Measurements from ENCODE around the gene XPO1. TPM values are rescaled to one million over a fixed set of nuclear protein-coding genes. Genes with fewer than 3 reads are reported as not detected.
"Not testable (repeated sequence)": the region's sequence is repeated elsewhere in the genome, so short reads cannot be mapped to it uniquely, and the experiment has no call there.

Gene XPO1
- total RNA-seq, 1 experiment from 2014 or later: 251 TPM

DNA sequence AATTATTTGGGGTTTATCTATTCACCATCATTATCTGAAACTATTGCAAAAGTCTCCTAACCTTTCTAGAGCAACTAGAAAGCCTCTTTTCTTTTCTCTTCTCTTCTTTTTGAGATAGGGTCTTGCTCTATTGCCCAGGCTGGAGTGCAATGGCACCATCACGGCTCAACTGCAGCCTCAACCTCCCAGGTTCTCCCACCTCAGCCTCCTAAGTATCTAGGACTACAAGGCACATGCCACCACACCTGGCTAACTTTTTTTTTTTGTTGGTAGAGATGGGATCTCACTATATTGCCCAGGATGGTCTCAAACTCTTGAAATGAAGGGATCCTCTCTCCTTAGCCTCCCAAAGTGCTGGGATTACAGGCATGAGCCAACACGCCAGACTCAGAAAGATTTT is 24.5 kb upstream of the XPO1 start:
- H3K9ac ChIP-seq (ENCODE audit: low read length): no peak overlapping the region
- H4K20me1 ChIP-seq (ENCODE audit: insufficient read depth, low read depth, low read length): no peaks in the 10 kb centered on the region
- no peaks in the 10 kb centered on the region for H3K36me3 ChIP-seq (ENCODE audit: insufficient read depth, low read length)
- H3K4me1 ChIP-seq (ENCODE audit: low read length): no peaks in the 10 kb centered on the region
- no peak for DNase-seq
- no peak overlapping the region for H3K4me2 ChIP-seq (ENCODE audit: low read depth, low read length, poor library complexity, severe bottlenecking)
- H3K79me2 ChIP-seq (ENCODE audit: low read length): no peaks in the 10 kb centered on the region
- no peaks in the 10 kb centered on the region for H3K9me2 ChIP-seq (replicated peaks; ENCODE audit: insufficient read depth, low read length)
- H3K27me3 ChIP-seq (ENCODE audit: low read length): no peaks in the 10 kb centered on the region
- H3K9me3 ChIP-seq (ENCODE audit: low read length): no peaks in the 10 kb centered on the region
- H2AFZ ChIP-seq (ENCODE audit: low read length): no peak overlapping the region
- no peak overlapping the region for H3K4me3 ChIP-seq (ENCODE audit: low read length)
- H3K27ac ChIP-seq (ENCODE audit: low read length): no peak overlapping the region

DNA sequence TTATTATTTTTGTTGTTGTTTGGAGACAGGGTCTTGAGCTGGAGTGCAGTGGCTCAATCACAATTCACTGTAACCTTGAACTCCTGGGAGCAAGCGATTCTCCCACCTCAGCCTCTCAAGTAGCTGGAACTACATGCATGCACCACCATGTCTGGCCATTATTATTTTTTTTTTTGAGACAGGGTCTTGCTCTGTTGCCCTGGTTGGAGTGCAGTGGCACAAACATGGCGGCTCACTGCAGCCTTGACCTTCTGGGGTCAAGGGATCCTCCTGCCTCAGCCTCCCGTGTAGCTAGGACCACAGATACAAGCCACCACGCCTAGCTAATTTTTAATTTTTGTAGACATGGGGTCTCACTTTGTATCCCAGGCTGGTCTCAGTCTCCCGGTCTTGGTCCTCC is 20.0 kb upstream of the XPO1 start:
- Histone ChIP-seq H3K4me3 (ENCODE audit: low read length) (no peak overlapping the region), H3K4me2 (ENCODE audit: low read depth, low read length, poor library complexity, severe bottlenecking) (no peak overlapping the region), H3K27ac (ENCODE audit: low read length) (no peak overlapping the region), H3K27me3 (ENCODE audit: low read length) (no peaks in the 10 kb centered on the region), H4K20me1 (ENCODE audit: insufficient read depth, low read depth, low read length) (no peaks in the 10 kb centered on the region), H3K9me3 (ENCODE audit: low read length) (no peaks in the 10 kb centered on the region), H3K9ac (ENCODE audit: low read length) (no peak overlapping the region), H3K79me2 (ENCODE audit: low read length) (no peaks in the 10 kb centered on the region), H3K36me3 (ENCODE audit: insufficient read depth, low read length) (no peaks in the 10 kb centered on the region), H2AFZ (ENCODE audit: low read length) (no peak overlapping the region), H3K4me1 (ENCODE audit: low read length) (no peaks in the 10 kb centered on the region), H3K9me2 (replicated peaks; ENCODE audit: insufficient read depth, low read length) (no peaks in the 10 kb centered on the region)
- DNase-seq: no peak

DNA sequence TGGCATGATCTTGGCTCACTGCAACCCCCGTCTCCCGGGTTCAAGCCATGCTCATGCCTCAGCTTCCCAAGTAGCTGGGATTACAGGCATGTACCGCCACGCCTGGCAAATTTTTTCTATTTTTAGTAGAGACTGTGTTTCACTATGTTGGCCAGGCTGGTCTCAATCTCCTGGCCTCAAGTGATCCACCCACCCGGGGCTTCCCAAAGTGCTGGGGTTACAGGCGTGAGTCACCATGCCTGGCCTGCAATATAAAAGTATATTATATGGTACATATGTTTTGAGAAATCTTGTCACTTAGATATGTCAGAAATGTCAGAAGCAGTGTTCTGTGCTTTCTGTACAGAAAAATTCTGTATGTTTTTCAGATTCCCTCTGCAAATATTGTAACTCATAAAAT is 19.2 kb upstream of the XPO1 start:
- H3K9ac ChIP-seq (ENCODE audit: low read length): no peak overlapping the region
- H3K79me2 ChIP-seq (ENCODE audit: low read length): no peaks in the 10 kb centered on the region
- no peak overlapping the region for H3K4me2 ChIP-seq (ENCODE audit: low read depth, low read length, poor library complexity, severe bottlenecking)
- no peak for DNase-seq
- no peaks in the 10 kb centered on the region for H4K20me1 ChIP-seq (ENCODE audit: insufficient read depth, low read depth, low read length)
- no peaks in the 10 kb centered on the region for H3K27me3 ChIP-seq (ENCODE audit: low read length)
- no peaks in the 10 kb centered on the region for H3K9me2 ChIP-seq (replicated peaks; ENCODE audit: insufficient read depth, low read length)
- no peaks in the 10 kb centered on the region for H3K4me1 ChIP-seq (ENCODE audit: low read length)
- H2AFZ ChIP-seq (ENCODE audit: low read length): no peak overlapping the region
- no peaks in the 10 kb centered on the region for H3K36me3 ChIP-seq (ENCODE audit: insufficient read depth, low read length)
- H3K9me3 ChIP-seq (ENCODE audit: low read length): no peaks in the 10 kb centered on the region
- H3K27ac ChIP-seq (ENCODE audit: low read length): no peak overlapping the region
- no peak overlapping the region for H3K4me3 ChIP-seq (ENCODE audit: low read length)

GRCh38 chr2:61554604-61555003 is 16.4 kb upstream of the XPO1 start:
- H4K20me1 ChIP-seq (ENCODE audit: insufficient read depth, low read depth, low read length): no peaks in the 10 kb centered on the region
- H3K27ac ChIP-seq (ENCODE audit: low read length): no peak overlapping the region
- H3K9me2 ChIP-seq (replicated peaks; ENCODE audit: insufficient read depth, low read length): no peaks in the 10 kb centered on the region
- H3K9me3 ChIP-seq (ENCODE audit: low read length): no peaks in the 10 kb centered on the region
- no peaks in the 10 kb centered on the region for H3K36me3 ChIP-seq (ENCODE audit: insufficient read depth, low read length)
- H2AFZ ChIP-seq (ENCODE audit: low read length): no peak overlapping the region
- no peak overlapping the region for H3K4me2 ChIP-seq (ENCODE audit: low read depth, low read length, poor library complexity, severe bottlenecking)
- H3K27me3 ChIP-seq (ENCODE audit: low read length): no peaks in the 10 kb centered on the region
- H3K4me1 ChIP-seq (ENCODE audit: low read length): no peaks in the 10 kb centered on the region
- no peak overlapping the region for H3K9ac ChIP-seq (ENCODE audit: low read length)
- DNase-seq: no peak
- no peaks in the 10 kb centered on the region for H3K79me2 ChIP-seq (ENCODE audit: low read length)
- H3K4me3 ChIP-seq (ENCODE audit: low read length): no peak overlapping the region

DNA sequence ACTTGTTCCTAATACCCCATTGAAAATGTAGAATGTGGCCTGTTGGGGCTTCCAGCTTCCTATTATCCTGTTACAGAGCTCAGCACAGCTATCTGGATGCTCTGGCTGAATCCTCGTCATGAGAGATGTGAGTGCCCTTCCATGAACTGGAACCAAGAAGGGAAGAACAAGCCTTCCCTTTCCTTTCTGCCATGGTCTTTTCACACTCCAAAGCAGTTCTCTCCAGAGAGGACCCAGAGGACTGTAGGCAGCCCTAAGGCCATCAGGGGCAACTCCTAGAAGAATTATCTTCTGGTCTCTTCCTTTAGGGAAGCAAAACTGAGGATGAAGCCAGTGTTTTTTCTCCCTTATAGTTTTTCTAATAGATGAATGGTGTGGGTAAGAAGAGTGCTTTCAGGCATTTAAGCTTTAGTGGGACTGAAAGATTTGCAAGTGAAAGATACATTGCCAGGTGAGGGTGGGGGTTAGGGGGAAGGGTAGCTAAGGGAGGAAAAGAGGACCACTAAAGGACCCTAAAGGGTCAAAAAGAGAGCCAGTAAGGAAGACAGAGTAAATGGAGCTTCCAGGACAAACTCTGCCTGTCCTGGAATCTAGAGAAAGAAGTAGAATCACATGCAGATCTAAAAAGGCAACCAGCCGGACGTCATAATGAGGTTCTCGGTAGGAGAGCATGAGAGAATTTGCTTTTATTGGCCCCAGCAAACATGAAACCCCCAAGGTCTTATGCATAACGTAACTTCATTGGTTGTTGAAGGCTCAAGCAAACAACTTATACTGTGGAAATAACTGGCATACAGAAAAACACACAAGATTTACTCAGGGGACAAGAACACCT is 12.4 kb upstream of the XPO1 start:
- no peak overlapping the region for H3K27ac ChIP-seq (ENCODE audit: low read length)
- DNase-seq: no peak
- no peaks in the 10 kb centered on the region for H4K20me1 ChIP-seq (ENCODE audit: insufficient read depth, low read depth, low read length)
- no peaks in the 10 kb centered on the region for H3K9me3 ChIP-seq (ENCODE audit: low read length)
- H3K36me3 ChIP-seq (ENCODE audit: insufficient read depth, low read length): no peaks in the 10 kb centered on the region
- no peaks in the 10 kb centered on the region for H3K79me2 ChIP-seq (ENCODE audit: low read length)
- no peaks in the 10 kb centered on the region for H3K4me1 ChIP-seq (ENCODE audit: low read length)
- H2AFZ ChIP-seq (ENCODE audit: low read length): no peak overlapping the region
- H3K27me3 ChIP-seq (ENCODE audit: low read length): no peaks in the 10 kb centered on the region
- H3K4me3 ChIP-seq (ENCODE audit: low read length): no peak overlapping the region
- H3K4me2 ChIP-seq (ENCODE audit: low read depth, low read length, poor library complexity, severe bottlenecking): no peak overlapping the region
- H3K9ac ChIP-seq (ENCODE audit: low read length): no peak overlapping the region
- H3K9me2 ChIP-seq (replicated peaks; ENCODE audit: insufficient read depth, low read length): no peaks in the 10 kb centered on the region

DNA sequence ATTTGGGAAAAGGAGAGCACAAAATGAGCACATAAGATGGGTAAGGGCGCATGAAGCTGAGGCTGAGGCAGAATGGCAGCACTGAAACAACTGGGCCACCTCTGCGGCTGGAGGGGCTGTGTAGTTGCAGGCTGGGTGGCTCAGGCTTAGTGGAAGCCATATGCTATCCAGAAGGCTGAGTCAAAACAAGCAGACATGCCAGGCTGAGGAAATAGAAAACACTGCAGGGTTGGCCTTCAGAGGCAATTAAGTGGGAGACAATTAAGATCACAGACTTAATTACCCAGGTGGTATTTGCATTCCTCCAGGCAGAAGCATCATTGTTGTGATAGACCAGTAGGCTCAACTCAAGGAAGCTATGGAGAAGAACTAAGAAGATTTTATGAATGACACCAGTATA is 11.4 kb upstream of the XPO1 start:
- H3K4me3 ChIP-seq (ENCODE audit: low read length): no peak overlapping the region
- no peak overlapping the region for H2AFZ ChIP-seq (ENCODE audit: low read length)
- no peaks in the 10 kb centered on the region for H3K9me3 ChIP-seq (ENCODE audit: low read length)
- H3K4me1 ChIP-seq (ENCODE audit: low read length): no peaks in the 10 kb centered on the region
- no peaks in the 10 kb centered on the region for H3K9me2 ChIP-seq (replicated peaks; ENCODE audit: insufficient read depth, low read length)
- H3K4me2 ChIP-seq (ENCODE audit: low read depth, low read length, poor library complexity, severe bottlenecking): no peak overlapping the region
- DNase-seq: no peak
- no peaks in the 10 kb centered on the region for H3K79me2 ChIP-seq (ENCODE audit: low read length)
- no peak overlapping the region for H3K27ac ChIP-seq (ENCODE audit: low read length)
- H3K36me3 ChIP-seq (ENCODE audit: insufficient read depth, low read length): no peaks in the 10 kb centered on the region
- no peaks in the 10 kb centered on the region for H4K20me1 ChIP-seq (ENCODE audit: insufficient read depth, low read depth, low read length)
- no peak overlapping the region for H3K9ac ChIP-seq (ENCODE audit: low read length)
- no peaks in the 10 kb centered on the region for H3K27me3 ChIP-seq (ENCODE audit: low read length)

DNA sequence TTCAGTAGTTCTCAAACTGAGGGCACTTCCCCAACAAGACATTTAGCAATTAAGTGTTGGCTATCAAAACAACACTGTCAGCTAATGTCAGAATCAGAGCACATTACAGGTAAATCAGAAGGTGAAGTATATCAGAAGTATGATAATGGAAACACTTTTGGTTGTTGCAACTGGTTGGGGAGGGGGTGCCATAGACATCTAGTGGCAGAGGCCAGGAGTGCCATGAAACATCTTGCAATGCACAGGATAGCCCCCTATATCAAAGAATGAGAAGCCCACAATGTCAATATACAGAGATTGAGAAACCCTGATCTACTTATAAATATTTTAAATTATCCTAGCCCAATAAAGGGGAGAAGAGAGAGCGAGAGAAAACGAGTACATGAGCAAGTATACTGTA is 4.9 kb upstream of the XPO1 start:
- peaks cover 11% of the 10 kb centered on the region for H3K4me1 ChIP-seq (ENCODE audit: low read length)
- H3K9ac ChIP-seq (ENCODE audit: low read length): no peak overlapping the region
- H3K27me3 ChIP-seq (ENCODE audit: low read length): no peaks in the 10 kb centered on the region
- no peaks in the 10 kb centered on the region for H4K20me1 ChIP-seq (ENCODE audit: insufficient read depth, low read depth, low read length)
- no peak overlapping the region for H3K4me3 ChIP-seq (ENCODE audit: low read length)
- no peak overlapping the region for H3K27ac ChIP-seq (ENCODE audit: low read length)
- no peak overlapping the region for H2AFZ ChIP-seq (ENCODE audit: low read length)
- H3K9me2 ChIP-seq (replicated peaks; ENCODE audit: insufficient read depth, low read length): no peaks in the 10 kb centered on the region
- no peak overlapping the region for H3K4me2 ChIP-seq (ENCODE audit: low read depth, low read length, poor library complexity, severe bottlenecking)
- no peaks in the 10 kb centered on the region for H3K36me3 ChIP-seq (ENCODE audit: insufficient read depth, low read length)
- DNase-seq: no peak
- H3K9me3 ChIP-seq (ENCODE audit: low read length): no peaks in the 10 kb centered on the region
- peaks cover under 1% of the 10 kb centered on the region for H3K79me2 ChIP-seq (ENCODE audit: low read length)

GRCh38 chr2:61540167-61540566 is 2.0 kb upstream of the XPO1 start:
- Histone ChIP-seq H3K4me1 (ENCODE audit: low read length) (peaks cover 22% of the 10 kb centered on the region), H3K79me2 (ENCODE audit: low read length) (peaks cover 29% of the 10 kb centered on the region), H4K20me1 (ENCODE audit: insufficient read depth, low read depth, low read length) (peaks cover 13% of the 10 kb centered on the region)
- not testable (repeated sequence) for H3K4me2 ChIP-seq (ENCODE audit: low read depth, low read length, poor library complexity, severe bottlenecking); H3K27ac ChIP-seq (ENCODE audit: low read length); H2AFZ ChIP-seq (ENCODE audit: low read length); H3K27me3 ChIP-seq (ENCODE audit: low read length); H3K9ac ChIP-seq (ENCODE audit: low read length); H3K36me3 ChIP-seq (ENCODE audit: insufficient read depth, low read length); H3K9me3 ChIP-seq (ENCODE audit: low read length); H3K9me2 ChIP-seq (replicated peaks; ENCODE audit: insufficient read depth, low read length); DNase-seq; H3K4me3 ChIP-seq (ENCODE audit: low read length)
